Activated CD4-positive, CD25-positive, alpha-beta regulatory T cell treated with anti-CD3 and anti-CD28 coated beads, Interleukin-2, amount 50 U/mL, for 72 hours (primary cell): ENCODE data around the gene TCF4.

Experiments used
- DNase-seq: peaks from one replicate; pipeline ENCODE4 v3.0.0; 2021

Gene TCF4

GRCh38 chr18:55380589-55380988 lies 207.4 kb downstream of the TCF4 start:
- DNase-seq: no peak

GRCh38 chr18:55376387-55376786 lies 211.6 kb downstream of the TCF4 start:
- no peak for DNase-seq

- DNase-seq: no peak
These were observed 212.1 kb downstream of the TCF4 start for GRCh38 chr18:55375930-55376329.

GRCh38 chr18:55374741-55375140 lies 213.3 kb downstream of the TCF4 start:
- DNase-seq: no peak

GRCh38 chr18:55372209-55372608 lies 215.8 kb downstream of the TCF4 start:
- no peak for DNase-seq

- DNase-seq: no peak
These were observed 217.1 kb downstream of the TCF4 start for GRCh38 chr18:55370936-55371335.

GRCh38 chr18:55369346-55369745 lies 218.6 kb downstream of the TCF4 start:
- DNase-seq: no peak

GRCh38 chr18:55365342-55365741 lies 222.7 kb downstream of the TCF4 start:
- no peak for DNase-seq

- no peak for DNase-seq
These were observed 225.7 kb downstream of the TCF4 start for GRCh38 chr18:55362303-55362702.

- DNase-seq: no peak
These were observed 226.3 kb downstream of the TCF4 start for GRCh38 chr18:55361492-55362250.

- DNase-seq: no peak
These were observed 227.9 kb downstream of the TCF4 start for GRCh38 chr18:55360061-55360460.

GRCh38 chr18:55356815-55357214 lies 231.2 kb downstream of the TCF4 start:
- no peak for DNase-seq

GRCh38 chr18:55355223-55355622 lies 232.8 kb downstream of the TCF4 start:
- DNase-seq: no peak

- no peak for DNase-seq
These were observed 233.2 kb downstream of the TCF4 start for GRCh38 chr18:55354795-55355194.

- no peak for DNase-seq
These were observed 234.2 kb downstream of the TCF4 start for GRCh38 chr18:55353806-55354205.

- no peak for DNase-seq
These were observed 234.6 kb downstream of the TCF4 start for GRCh38 chr18:55353391-55353790.

- no peak for DNase-seq
These were observed 235.8 kb downstream of the TCF4 start for GRCh38 chr18:55351980-55352714.

GRCh38 chr18:55351241-55351691 lies 236.7 kb downstream of the TCF4 start:
- DNase-seq: no peak

GRCh38 chr18:55349685-55350084 lies 238.3 kb downstream of the TCF4 start:
- no peak for DNase-seq

- DNase-seq: no peak
These were observed 240.8 kb downstream of the TCF4 start for GRCh38 chr18:55346961-55347740.

- DNase-seq: no peak
These were observed 241.6 kb downstream of the TCF4 start for GRCh38 chr18:55346387-55346786.

GRCh38 chr18:55345103-55345950 lies 242.7 kb downstream of the TCF4 start:
- no peak for DNase-seq
